CD4-positive, alpha-beta T cell (primary cell): ENCODE data around the gene PRKCA. TPM values are rescaled to one million over a fixed set of nuclear protein-coding genes. Genes with fewer than 3 reads are reported as not detected.

Experiments
- ATAC-seq: fragments of 200-7000 bp; cut with Tn5 transposase; one replicate; pipeline ENCODE4 v1.10.0; 2022; ENCODE audit warnings: mild to moderate bottlenecking; ENCODE audit not compliant: poor library complexity
- CTCF ChIA-PET: fragments of 350-600 bp; sonication (Branson Sonifier 250); formaldehyde crosslinking; loops from one replicate; lab custom pipeline; 2021; ENCODE audit warnings: antibody characterized with exemption, inconsistent platforms; lab: Charles Lee
- POLR2A ChIA-PET: fragments of 350-600 bp; sonication (Branson Sonifier 250); formaldehyde crosslinking; loops from one replicate; lab custom pipeline; 2021; ENCODE audit warnings: antibody characterized with exemption, inconsistent platforms; lab: Charles Lee
- DNase-seq, 14 experiments: peaks; one replicate each; pipeline ENCODE4 v3.0.0-alpha.2; 2013 to 2020; ENCODE audit warnings: mixed read lengths in 2 of 14
- H3K27ac ChIP-seq, 2 donors: one replicate each; pipeline versions ENCODE4 v1.5.1 to v1.7.0; 2013; ENCODE audit warnings: low read length in 2 of 2, low read depth in 1 of 2, mild to moderate bottlenecking in 1 of 2
- H3K27me3 ChIP-seq, 2 experiments: 1 replicate in 1 of 2; 2 replicates in 1 of 2; pipeline versions ENCODE4 v1.6.1 to v1.7.0; 2013; ENCODE audit warnings: low read length in 2 of 2, control low read depth in 1 of 2, mild to moderate bottlenecking in 1 of 2, moderate library complexity in 1 of 2; ENCODE audit not compliant: insufficient read depth in 2 of 2, control insufficient read depth in 1 of 2
- H3K36me3 ChIP-seq: one replicate; pipeline ENCODE4 v1.6.1; 2013; ENCODE audit warnings: low read length, control low read depth; ENCODE audit not compliant: insufficient read depth
- H3K4me1 ChIP-seq: one replicate; pipeline ENCODE4 v1.6.1; 2013; ENCODE audit warnings: low read length, control low read depth; ENCODE audit not compliant: insufficient read depth
- H3K4me3 ChIP-seq: one replicate; pipeline ENCODE4 v1.5.1; 2013; ENCODE audit warnings: mild to moderate bottlenecking, low read length, moderate library complexity
- H3K9me3 ChIP-seq, 2 experiments: 1 replicate in 1 of 2; 2 replicates in 1 of 2; pipeline versions ENCODE4 v1.6.1 to v1.7.0; 2013; ENCODE audit warnings: low read length in 2 of 2, mild to moderate bottlenecking in 2 of 2, control low read depth in 1 of 2, moderate library complexity in 1 of 2; ENCODE audit not compliant: control insufficient read depth in 1 of 2, insufficient read depth in 1 of 2
- H3K27ac Mint-ChIP-seq: one replicate; pipeline ENCODE4 v1.8.0; 2020; ENCODE audit warnings: mixed read lengths
- H3K27me3 Mint-ChIP-seq: one replicate; pipeline ENCODE4 v1.8.0; 2021; ENCODE audit warnings: mixed read lengths
- H3K36me3 Mint-ChIP-seq: one replicate; pipeline ENCODE4 v1.8.0; 2021; ENCODE audit warnings: low read depth, mixed read lengths
- H3K4me1 Mint-ChIP-seq: one replicate; pipeline ENCODE4 v1.8.0; 2021; ENCODE audit warnings: low read depth, mixed read lengths
- H3K4me3 Mint-ChIP-seq: one replicate; pipeline ENCODE4 v1.8.0; 2020; ENCODE audit warnings: mild to moderate bottlenecking, mixed read lengths
- H3K9me3 Mint-ChIP-seq: one replicate; pipeline ENCODE4 v1.8.0; 2020; ENCODE audit warnings: mixed read lengths
- intact Hi-C, 2 experiments: fragments of 100-400 bp; cut with DNase I in 1 of 2; cut with micrococcal nuclease in 1 of 2; formaldehyde crosslinking; loops; one replicate each; pipeline versions ENCODE4 v1.15.1 to v1.9.0; 2023 to 2025; cut with DNase I, micrococcal nuclease
- total RNA-seq, 174 experiments: library from RNA in 2 of 174; stranded (reverse) in 2 of 174; gene quantifications; one replicate each; pipeline ENCODE4 v1.2.3 and lab custom pipeline; 2021 to 2026
- TF ChIP-seq, protein P1 (sequence below): fragments of 200-600 bp; IDR thresholded peaks from one replicate; pipeline ENCODE4 v1.8.0; 2022; ENCODE audit warnings: antibody characterized with exemption, mild to moderate bottlenecking

The PRKCA gene
- total RNA-seq, 2 experiments from 2014 or later, result 84.8 to 88.6 TPM

DNA sequence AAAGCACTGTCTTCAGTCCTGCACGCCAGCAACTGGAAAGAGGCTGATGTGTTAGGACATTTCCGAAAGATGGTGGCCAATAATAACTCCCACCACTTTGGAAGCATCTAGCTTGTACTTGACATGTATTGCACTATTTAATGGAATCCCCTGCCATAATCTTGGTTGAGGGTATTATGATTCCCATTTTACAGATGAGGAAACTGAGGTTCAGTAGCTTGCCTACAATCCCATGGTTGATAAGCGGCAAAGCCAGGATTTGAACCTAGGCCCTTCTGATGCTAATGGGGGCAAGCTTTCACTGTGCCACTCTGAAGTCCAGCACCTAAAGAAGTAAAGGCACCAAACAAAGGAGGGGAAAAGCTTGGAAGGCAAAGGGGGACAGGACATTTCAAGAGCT is 540.5 kb downstream of the PRKCA start:
- DNase-seq, result no peak
- Histone ChIP-seq H3K27ac (no peak overlapping the region), H3K36me3 (no peaks in the 10 kb centered on the region), H3K4me3 (no peak overlapping the region), H3K9me3 (peaks cover 0 to 4% of the 10 kb centered on the region in 2 experiments), H3K4me1 (no peaks in the 10 kb centered on the region), H3K27me3 (peaks cover 0 to 5% of the 10 kb centered on the region in 2 experiments)
- Mint-ChIP-seq H3K9me3 (no peaks in the 10 kb centered on the region), H3K4me1 (no peaks in the 10 kb centered on the region), H3K4me3 (no peak overlapping the region), H3K27ac (no peak overlapping the region), H3K27me3 (peaks cover 11% of the 10 kb centered on the region), H3K36me3 (no peaks in the 10 kb centered on the region)
- TF ChIP-seq, protein P1, sequence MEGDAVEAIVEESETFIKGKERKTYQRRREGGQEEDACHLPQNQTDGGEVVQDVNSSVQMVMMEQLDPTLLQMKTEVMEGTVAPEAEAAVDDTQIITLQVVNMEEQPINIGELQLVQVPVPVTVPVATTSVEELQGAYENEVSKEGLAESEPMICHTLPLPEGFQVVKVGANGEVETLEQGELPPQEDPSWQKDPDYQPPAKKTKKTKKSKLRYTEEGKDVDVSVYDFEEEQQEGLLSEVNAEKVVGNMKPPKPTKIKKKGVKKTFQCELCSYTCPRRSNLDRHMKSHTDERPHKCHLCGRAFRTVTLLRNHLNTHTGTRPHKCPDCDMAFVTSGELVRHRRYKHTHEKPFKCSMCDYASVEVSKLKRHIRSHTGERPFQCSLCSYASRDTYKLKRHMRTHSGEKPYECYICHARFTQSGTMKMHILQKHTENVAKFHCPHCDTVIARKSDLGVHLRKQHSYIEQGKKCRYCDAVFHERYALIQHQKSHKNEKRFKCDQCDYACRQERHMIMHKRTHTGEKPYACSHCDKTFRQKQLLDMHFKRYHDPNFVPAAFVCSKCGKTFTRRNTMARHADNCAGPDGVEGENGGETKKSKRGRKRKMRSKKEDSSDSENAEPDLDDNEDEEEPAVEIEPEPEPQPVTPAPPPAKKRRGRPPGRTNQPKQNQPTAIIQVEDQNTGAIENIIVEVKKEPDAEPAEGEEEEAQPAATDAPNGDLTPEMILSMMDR, result no peak
- ATAC-seq, result no peak
- intact Hi-C loops, result no loop called here
- ChIA-PET POLR2A (no interaction called here), CTCF (no interaction called here)

DNA sequence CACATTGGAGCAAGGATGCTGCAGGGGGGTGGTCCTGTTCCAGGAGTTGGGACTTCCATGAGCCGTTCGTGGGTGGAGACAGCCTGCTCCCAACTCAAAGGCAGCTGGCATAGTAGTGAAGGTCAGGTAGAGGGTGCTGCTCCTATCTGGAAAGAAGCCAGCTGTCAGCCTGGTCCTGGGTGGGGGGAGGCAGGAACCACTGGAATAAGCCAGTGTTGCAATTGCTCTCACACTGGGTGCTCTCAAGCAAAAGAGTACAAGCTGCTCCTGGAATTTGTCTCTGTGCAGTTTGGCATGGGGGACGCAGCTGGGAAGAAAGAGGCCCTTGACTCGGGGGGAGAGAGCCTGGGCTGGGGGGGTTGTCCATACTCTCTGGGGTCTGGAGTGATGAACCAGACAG is 541.2 kb downstream of the PRKCA start:
- H3K9me3 ChIP-seq, result peaks cover 0 to 4% of the 10 kb centered on the region in 2 experiments
- Mint-ChIP-seq H3K27me3 (peaks cover 11% of the 10 kb centered on the region), H3K4me3 (no peak overlapping the region), H3K36me3 (no peaks in the 10 kb centered on the region), H3K9me3 (no peaks in the 10 kb centered on the region), H3K27ac (no peak overlapping the region), H3K4me1 (no peaks in the 10 kb centered on the region)
- H3K27me3 ChIP-seq, result peaks cover 0 to 5% of the 10 kb centered on the region in 2 experiments
- TF ChIP-seq, protein P1, result no peak
- H3K27ac ChIP-seq, result no peak overlapping the region
- POLR2A ChIA-PET, result no interaction called here
- H3K4me1 ChIP-seq, result no peaks in the 10 kb centered on the region
- intact Hi-C loops, result no loop called here
- no peak overlapping the region for H3K4me3 ChIP-seq
- CTCF ChIA-PET, result no interaction called here
- DNase-seq (no peak), ATAC-seq (no peak)
- H3K36me3 ChIP-seq, result no peaks in the 10 kb centered on the region

DNA sequence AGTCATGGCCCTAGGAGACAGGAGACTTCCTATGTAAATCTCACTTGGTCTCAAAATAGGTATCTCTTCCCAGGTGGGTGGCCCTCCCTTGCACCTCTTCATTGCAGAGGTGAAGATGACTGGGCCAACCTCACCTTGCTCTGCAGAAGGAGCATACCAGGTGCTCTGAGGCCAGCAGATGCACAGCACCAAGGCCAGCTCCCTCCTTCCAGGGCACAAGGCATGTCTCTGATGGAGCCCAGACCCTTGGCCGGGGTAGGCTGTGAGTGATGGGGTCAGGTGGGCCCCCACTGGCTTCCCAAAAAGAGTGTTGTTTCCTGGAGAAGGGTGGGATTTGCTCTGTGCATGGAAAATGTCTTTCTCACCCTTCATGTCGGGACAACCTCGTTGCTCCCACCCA is 545.3 kb downstream of the PRKCA start:
- no peak overlapping the region for H3K4me3 Mint-ChIP-seq
- TF ChIP-seq, protein P1, result no peak
- Histone ChIP-seq H3K4me1 (no peaks in the 10 kb centered on the region), H3K36me3 (no peaks in the 10 kb centered on the region), H3K4me3 (no peak overlapping the region), H3K9me3 (peaks cover 0 to 4% of the 10 kb centered on the region in 2 experiments), H3K27ac (no peak overlapping the region), H3K27me3 (peaks cover 0 to 5% of the 10 kb centered on the region in 2 experiments)
- no peak for ATAC-seq
- no peaks in the 10 kb centered on the region for H3K9me3 Mint-ChIP-seq
- intact Hi-C loops, result no loop called here
- H3K4me1 Mint-ChIP-seq, result no peaks in the 10 kb centered on the region
- ChIA-PET POLR2A (no interaction called here), CTCF (no interaction called here)
- no peak for DNase-seq
- no peaks in the 10 kb centered on the region for H3K27me3 Mint-ChIP-seq
- no peaks in the 10 kb centered on the region for H3K36me3 Mint-ChIP-seq
- H3K27ac Mint-ChIP-seq, result no peak overlapping the region
